Stimulated activated CD4-positive, alpha-beta T cell treated with anti-CD3 and anti-CD28 coated beads, Interleukin-1b, Interleukin-23, amount 100 ng/mL, for 24 hours (primary cell): ENCODE results near the gene MREG.
"Not testable (repeated sequence)": the region's sequence is repeated elsewhere in the genome, so short reads cannot be mapped to it uniquely, and the experiment has no call there.

Experiments used
- DNase-seq, 4 experiments: peaks; one replicate each; pipeline ENCODE4 v3.0.0-alpha.2; 2020; ENCODE audit warnings: low read depth in 4 of 4, low spot score in 1 of 4

MREG gene

GRCh38 chr2:215988556-215989207 is 24.7 kb downstream of the MREG start:
- DNase-seq, result not testable (repeated sequence)

GRCh38 chr2:215985257-215985656 is 28.1 kb downstream of the MREG start:
- no peak for DNase-seq

- no peak for DNase-seq
Measured at GRCh38 chr2:215984661-215985060, 28.7 kb downstream of the MREG start.

GRCh38 chr2:215983581-215984351 is 29.6 kb downstream of the MREG start:
- DNase-seq, result no peak

- peak in 1 of 4 experiments; percentile 22 for DNase-seq
Measured at GRCh38 chr2:215982465-215982875, 30.9 kb downstream of the MREG start.

GRCh38 chr2:215981115-215981514 is 32.2 kb downstream of the MREG start:
- no peak for DNase-seq

- DNase-seq, result no peak
Measured at GRCh38 chr2:215979620-215980019, 33.7 kb downstream of the MREG start.

- no peak for DNase-seq
Measured at GRCh38 chr2:215974700-215975429, 38.5 kb downstream of the MREG start.

- no peak for DNase-seq
Measured at GRCh38 chr2:215973954-215974699, 39.2 kb downstream of the MREG start.

- no peak for DNase-seq
Measured at GRCh38 chr2:215973145-215973792, 40.1 kb downstream of the MREG start.

GRCh38 chr2:215971671-215972070 is 41.7 kb downstream of the MREG start:
- DNase-seq, result no peak

GRCh38 chr2:215970894-215971293 is 42.5 kb downstream of the MREG start:
- not testable (repeated sequence) for DNase-seq

- DNase-seq, result peak in 1 of 4 experiments; percentile 19
Measured at GRCh38 chr2:215970425-215970824, 42.9 kb downstream of the MREG start.

- no peak for DNase-seq
Measured at GRCh38 chr2:215969131-215969841, 44.1 kb downstream of the MREG start.

GRCh38 chr2:215968499-215968898 is 44.9 kb downstream of the MREG start:
- DNase-seq, result no peak

- no peak for DNase-seq
Measured at GRCh38 chr2:215967590-215968378, 45.6 kb downstream of the MREG start.

GRCh38 chr2:215966951-215967350 is 46.4 kb downstream of the MREG start:
- DNase-seq, result no peak

- no peak for DNase-seq
Measured at GRCh38 chr2:215966274-215966673, 47.1 kb downstream of the MREG start.

GRCh38 chr2:215965532-215966165 is 47.7 kb downstream of the MREG start:
- no peak for DNase-seq
